Measurements from ENCODE around the gene KMO. TPM values are rescaled to one million over a fixed set of nuclear protein-coding genes. Genes with fewer than 3 reads are reported as not detected.

Gene KMO
- total RNA-seq, 1 donor from 2014 or later, result not detected

GRCh38 chr1:241527146-241527545 is 5.0 kb upstream of the KMO start:
- no peak for DNase-seq (ENCODE audit: low read depth, low spot score)

DNA sequence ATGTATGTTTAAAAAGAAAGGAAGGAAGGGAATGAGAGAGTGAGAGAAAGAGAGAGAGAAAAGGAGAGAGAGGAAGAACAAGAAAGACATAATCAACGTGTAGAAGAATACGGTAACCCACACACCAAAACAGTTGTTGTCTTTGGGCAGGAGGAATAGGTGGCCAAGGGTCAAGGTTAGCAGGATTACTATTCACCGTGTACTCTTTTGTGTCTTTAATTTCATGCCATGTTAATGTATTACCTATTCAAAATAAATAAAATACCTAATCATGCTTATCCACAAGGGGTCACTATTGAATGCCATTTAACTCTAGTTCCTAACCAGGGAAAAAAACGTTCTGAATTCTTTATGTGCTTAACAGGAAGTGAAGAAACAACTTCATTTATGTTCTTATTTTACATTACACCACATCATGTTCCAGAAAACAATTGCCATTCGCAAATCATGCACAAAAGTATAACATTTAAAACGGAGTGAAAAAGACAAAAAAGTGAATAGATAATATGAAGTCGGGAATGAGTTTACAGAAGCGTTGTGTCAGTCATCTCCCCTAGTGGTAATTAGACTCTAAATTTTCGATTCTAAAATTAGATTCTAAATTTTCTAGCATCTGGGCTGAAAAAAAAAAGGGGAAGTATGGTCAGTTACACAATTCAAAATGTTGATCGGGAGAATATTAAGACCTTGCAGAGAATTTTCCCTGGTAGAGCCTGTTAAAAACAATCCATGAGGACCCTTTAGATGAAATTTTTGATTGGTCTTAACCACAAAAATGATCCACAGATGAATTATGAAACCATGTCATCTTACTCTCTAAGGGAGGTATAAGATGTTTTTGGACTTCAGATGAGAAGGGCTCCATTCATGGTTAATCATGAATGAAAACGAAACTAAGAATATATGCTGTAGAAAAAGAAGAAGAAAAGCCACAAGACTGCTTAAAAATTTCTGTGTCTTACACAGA is 700 bp upstream of the KMO start:
- Mint-ChIP-seq H3K9me3 (no peaks in the 10 kb centered on the region), H3K27me3 (ENCODE audit: low read depth) (peaks cover 25% of the 10 kb centered on the region), H3K4me3 (peak overlapping the region; percentile 80), H3K36me3 (ENCODE audit: low read depth) (no peaks in the 10 kb centered on the region), H3K4me1 (peaks cover 18% of the 10 kb centered on the region), H3K27ac (ENCODE audit: unreplicated experiment) (no peak overlapping the region)
- peak; percentile 75 for TF ChIP-seq CTCF (conservative IDR thresholded peaks at IDR 0.05)
- DNase-seq (ENCODE audit: low read depth, low spot score), result no peak

More at GRCh38 chr1:241527146-241527545, 5.0 kb upstream of the KMO start:
- H3K27ac Mint-ChIP-seq (ENCODE audit: unreplicated experiment), result no peak overlapping the region
- no peaks in the 10 kb centered on the region for H3K9me3 Mint-ChIP-seq
- H3K4me1 Mint-ChIP-seq, result peaks cover 9% of the 10 kb centered on the region
- TF ChIP-seq CTCF (conservative IDR thresholded peaks at IDR 0.05), result no peak
- no peak overlapping the region for H3K4me3 Mint-ChIP-seq
- peaks cover 43% of the 10 kb centered on the region for H3K27me3 Mint-ChIP-seq (ENCODE audit: low read depth)
- H3K36me3 Mint-ChIP-seq (ENCODE audit: low read depth), result no peaks in the 10 kb centered on the region

- H3K27ac Mint-ChIP-seq (ENCODE audit: unreplicated experiment), result no peak overlapping the region
- TF ChIP-seq CTCF (conservative IDR thresholded peaks at IDR 0.05), result no peak
- peaks cover 18% of the 10 kb centered on the region for H3K4me1 Mint-ChIP-seq
- peaks cover 4% of the 10 kb centered on the region for H3K9me3 Mint-ChIP-seq
- DNase-seq (ENCODE audit: low read depth, low spot score), result no peak
- peaks cover 22% of the 10 kb centered on the region for H3K27me3 Mint-ChIP-seq (ENCODE audit: low read depth)
- no peak overlapping the region for H3K4me3 Mint-ChIP-seq
- no peaks in the 10 kb centered on the region for H3K36me3 Mint-ChIP-seq (ENCODE audit: low read depth)
Observed at GRCh38 chr1:241532864-241533263, 686 bp downstream of the KMO start.

DNA sequence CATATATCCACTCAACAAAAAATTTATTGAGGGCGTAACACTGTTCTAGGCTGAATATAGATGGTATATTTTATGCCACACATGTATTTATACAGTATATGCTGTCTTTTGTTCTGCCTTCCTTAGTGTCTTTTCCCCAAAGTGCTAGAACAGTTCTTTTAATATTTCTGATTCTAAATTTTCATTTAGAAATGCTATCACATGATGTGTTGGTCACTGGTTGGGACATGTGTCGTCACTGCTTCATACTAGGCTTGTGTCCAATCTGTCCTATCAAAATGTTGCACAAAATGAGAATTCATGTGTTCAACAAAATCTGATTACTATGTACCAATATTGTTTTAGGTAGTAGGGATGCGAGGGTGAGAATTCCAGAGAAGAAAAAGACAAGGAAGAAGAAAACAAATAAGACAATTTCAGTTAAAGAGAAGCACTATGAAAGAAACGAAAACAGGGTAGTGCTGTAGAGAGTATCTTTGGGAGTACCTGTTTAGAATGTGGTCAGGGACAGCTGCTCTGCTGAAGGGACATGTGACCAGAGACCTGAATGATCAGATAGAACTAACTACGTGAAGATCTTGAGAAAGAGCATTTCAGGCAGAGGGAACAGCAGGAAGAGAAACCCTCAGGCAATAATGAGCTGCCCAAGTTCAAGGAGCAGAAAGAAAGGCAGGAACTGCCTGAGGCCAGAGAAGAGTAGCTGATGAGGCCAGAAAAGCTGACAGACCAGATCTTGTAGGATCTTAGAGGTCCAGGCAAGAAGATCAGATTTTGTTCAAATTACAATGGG is 1.3 kb downstream of the KMO start:
- Mint-ChIP-seq H3K36me3 (ENCODE audit: low read depth) (no peaks in the 10 kb centered on the region), H3K27ac (ENCODE audit: unreplicated experiment) (no peak overlapping the region)
- TF ChIP-seq CTCF (conservative IDR thresholded peaks at IDR 0.05), result no peak

GRCh38 chr1:241536304-241536703 is 4.1 kb downstream of the KMO start:
- TF ChIP-seq CTCF (conservative IDR thresholded peaks at IDR 0.05), result no peak
- Mint-ChIP-seq H3K36me3 (ENCODE audit: low read depth) (no peaks in the 10 kb centered on the region), H3K27me3 (ENCODE audit: low read depth) (peaks cover 13% of the 10 kb centered on the region), H3K9me3 (peaks cover 4% of the 10 kb centered on the region), H3K27ac (ENCODE audit: unreplicated experiment) (no peak overlapping the region), H3K4me3 (no peak overlapping the region), H3K4me1 (peaks cover 17% of the 10 kb centered on the region)
- DNase-seq (ENCODE audit: low read depth, low spot score), result no peak

More for the DNA sequence above, 1.3 kb downstream of the KMO start:
- peaks cover 4% of the 10 kb centered on the region for H3K9me3 Mint-ChIP-seq
- no peak for DNase-seq (ENCODE audit: low read depth, low spot score)
- no peak overlapping the region for H3K4me3 Mint-ChIP-seq
- peaks cover 18% of the 10 kb centered on the region for H3K4me1 Mint-ChIP-seq
- peaks cover 20% of the 10 kb centered on the region for H3K27me3 Mint-ChIP-seq (ENCODE audit: low read depth)

Measured in neural crest cell (in vitro differentiated cells).